ENCODE measurements around the gene OGDH.
A peak's percentile ranks its signal among the peaks of the same experiment; 100 is the strongest.

The OGDH gene

DNA sequence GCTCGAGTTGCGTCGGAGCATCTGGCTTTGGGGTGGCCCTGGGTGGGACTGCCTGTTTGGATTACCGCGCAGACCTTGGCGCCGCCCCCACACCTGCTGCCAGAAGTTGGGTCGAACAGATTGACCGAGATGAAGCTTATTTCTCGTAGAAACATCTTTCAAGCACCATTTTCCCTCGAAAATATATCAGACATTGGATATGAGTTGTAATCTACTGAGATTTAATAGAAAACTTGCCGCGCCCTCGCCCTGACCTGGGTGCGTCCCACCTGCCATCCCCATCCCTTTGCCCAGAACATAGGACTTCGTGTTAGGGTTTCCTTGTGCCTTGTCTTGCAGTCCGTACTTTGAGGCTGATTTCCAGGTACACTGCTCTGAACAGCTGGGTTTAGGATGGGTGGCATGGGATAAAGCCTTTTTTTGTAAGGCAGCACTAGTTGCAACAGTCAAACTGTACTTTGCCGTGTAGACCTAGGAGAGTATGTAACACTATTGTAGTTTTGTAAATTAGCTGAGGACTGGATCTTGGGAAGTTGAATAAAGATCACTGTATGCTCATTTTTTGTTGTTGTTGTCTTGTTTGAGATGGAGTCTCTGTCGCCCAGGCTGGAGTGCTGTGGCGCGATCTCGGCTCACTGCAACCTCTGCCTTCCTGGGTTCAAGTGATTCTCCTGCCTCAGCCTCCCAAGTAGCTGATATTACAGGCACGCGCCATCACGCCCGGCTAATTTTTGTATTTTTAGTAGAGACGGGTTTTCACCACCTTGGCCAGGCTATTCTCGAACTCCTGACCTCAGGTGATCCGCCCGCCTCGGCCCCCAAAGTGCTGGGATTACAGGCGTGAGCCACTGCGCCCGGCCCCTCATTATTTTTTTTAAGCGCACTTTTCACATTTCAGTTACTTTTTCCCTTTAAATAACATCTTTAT is 978 bp downstream of the OGDH start:
- in situ Hi-C loops (cut with HindIII; ENCODE audit: low sequenced_read_pairs), result no loop called here
- peak overlapping the region; percentile 83 for H3K4me3 ChIP-seq (ENCODE audit: low read depth, low read length)
- DNase-seq (ENCODE audit: low read depth), result no peak
- TF ChIP-seq, protein P1, sequence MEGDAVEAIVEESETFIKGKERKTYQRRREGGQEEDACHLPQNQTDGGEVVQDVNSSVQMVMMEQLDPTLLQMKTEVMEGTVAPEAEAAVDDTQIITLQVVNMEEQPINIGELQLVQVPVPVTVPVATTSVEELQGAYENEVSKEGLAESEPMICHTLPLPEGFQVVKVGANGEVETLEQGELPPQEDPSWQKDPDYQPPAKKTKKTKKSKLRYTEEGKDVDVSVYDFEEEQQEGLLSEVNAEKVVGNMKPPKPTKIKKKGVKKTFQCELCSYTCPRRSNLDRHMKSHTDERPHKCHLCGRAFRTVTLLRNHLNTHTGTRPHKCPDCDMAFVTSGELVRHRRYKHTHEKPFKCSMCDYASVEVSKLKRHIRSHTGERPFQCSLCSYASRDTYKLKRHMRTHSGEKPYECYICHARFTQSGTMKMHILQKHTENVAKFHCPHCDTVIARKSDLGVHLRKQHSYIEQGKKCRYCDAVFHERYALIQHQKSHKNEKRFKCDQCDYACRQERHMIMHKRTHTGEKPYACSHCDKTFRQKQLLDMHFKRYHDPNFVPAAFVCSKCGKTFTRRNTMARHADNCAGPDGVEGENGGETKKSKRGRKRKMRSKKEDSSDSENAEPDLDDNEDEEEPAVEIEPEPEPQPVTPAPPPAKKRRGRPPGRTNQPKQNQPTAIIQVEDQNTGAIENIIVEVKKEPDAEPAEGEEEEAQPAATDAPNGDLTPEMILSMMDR (IDR thresholded peaks at IDR 0.05; ENCODE audit: low read depth, low read length, missing control alignments), result no peak

DNA sequence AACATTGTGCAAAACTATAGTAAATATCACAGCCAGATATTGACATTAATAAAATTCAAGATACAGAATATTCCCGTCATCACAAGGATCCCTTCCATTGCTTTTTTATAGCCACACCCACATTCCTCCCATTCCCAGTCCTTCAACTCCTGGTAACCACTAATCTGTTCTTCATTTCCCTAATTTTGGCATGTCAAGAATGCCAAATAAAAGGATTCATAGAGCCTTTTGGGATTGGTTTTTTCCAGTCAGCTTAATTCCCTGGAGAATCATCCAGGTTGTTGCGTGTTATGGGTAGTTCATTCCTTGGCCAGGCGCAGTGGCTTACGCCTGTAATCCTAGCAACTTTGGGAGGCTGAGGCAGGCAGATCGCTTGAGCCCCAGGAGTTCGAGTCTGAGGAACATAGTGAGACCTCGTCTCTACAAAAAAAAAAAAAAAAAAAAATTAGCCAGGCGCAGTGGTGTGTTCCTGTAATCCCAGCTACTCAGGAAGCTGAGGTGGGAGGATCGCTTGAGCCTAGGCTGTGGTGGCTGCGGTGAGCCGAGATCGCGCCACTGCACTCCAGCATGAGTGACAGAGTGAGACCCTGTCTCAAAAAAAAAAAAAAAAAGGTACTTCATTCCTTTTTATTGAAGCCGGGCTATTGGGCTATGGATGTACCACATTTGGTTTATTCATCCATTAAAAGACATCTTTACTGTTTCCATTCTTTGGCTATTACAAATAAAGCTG is 2.7 kb downstream of the OGDH start:
- H3K4me3 ChIP-seq (ENCODE audit: low read depth, low read length), result no peak overlapping the region
- DNase-seq (ENCODE audit: low read depth), result no peak
- in situ Hi-C loops (cut with HindIII; ENCODE audit: low sequenced_read_pairs), result no loop called here
- TF ChIP-seq, protein P1 (IDR thresholded peaks at IDR 0.05; ENCODE audit: low read depth, low read length, missing control alignments), result no peak

DNA sequence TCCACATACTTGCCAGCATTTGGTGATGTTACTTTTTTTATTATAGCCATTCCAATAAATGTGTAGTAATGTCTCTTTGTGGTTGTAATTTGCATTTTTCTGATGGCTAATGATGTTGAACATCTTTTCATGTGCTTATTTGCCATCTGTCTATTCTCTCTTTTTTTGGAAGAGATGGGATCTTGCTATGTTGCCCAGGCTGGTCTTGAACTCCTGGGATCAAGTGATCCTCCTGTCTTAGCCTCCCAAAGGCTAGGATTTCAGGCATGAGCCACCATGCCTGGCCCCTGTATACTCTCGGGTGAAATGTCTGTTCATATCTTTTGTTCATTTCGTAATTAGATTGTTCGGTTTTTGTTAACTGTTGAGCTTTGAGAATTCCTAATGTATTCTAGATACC is 3.4 kb downstream of the OGDH start:
- H3K4me3 ChIP-seq (ENCODE audit: low read depth, low read length), result no peak overlapping the region
- TF ChIP-seq, protein P1 (IDR thresholded peaks at IDR 0.05; ENCODE audit: low read depth, low read length, missing control alignments), result no peak
- no peak for DNase-seq (ENCODE audit: low read depth)
- in situ Hi-C loops (cut with HindIII; ENCODE audit: low sequenced_read_pairs), result no loop called here

DNA sequence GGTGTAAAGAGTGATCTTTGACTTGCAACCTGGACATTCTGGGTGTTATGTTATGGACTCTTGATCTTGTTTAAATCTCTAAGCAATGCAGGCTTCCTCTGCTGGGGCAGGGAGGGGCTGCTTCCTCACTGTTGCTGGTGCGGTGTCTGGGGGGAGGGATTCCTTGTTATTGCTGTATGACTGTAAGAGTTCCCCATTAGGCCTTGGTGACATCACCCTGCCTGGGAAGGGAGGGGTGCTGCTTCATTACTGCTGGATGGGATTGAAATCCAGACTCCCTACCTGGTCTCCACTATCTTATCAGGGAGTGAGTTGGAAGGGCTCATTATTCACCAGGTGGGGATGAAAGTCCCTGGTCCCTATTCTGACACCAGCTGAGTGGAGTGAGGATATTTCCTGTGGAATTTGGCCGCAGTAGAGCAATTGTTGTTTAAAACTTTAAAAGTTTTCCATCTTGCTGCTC is 8.8 kb downstream of the OGDH start:
- in situ Hi-C loops (cut with HindIII; ENCODE audit: low sequenced_read_pairs), result no loop called here
- no peak for DNase-seq (ENCODE audit: low read depth)
- TF ChIP-seq, protein P1 (IDR thresholded peaks at IDR 0.05; ENCODE audit: low read depth, low read length, missing control alignments), result no peak
- H3K4me3 ChIP-seq (ENCODE audit: low read depth, low read length), result no peak overlapping the region

DNA sequence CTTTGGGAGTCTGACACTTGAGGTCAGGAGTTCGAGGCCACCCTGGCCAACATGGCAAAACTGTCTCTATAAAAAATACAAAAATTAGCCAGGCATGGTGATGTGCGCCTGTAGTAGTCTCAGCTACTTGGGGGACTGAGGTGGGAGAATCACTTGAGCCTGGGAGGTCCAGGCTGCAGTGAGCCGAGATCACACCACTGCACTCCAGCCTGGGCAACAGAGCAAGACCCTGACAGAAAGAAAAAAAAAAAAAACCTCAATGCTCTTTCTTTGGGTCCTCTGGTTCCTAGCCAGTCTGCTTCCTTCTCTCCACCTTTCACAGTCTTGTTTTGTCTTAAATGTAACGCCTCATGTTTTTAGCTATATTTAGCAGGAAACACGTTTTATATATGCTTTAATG is 9.4 kb downstream of the OGDH start:
- H3K4me3 ChIP-seq (ENCODE audit: low read depth, low read length), result no peak overlapping the region
- in situ Hi-C loops (cut with HindIII; ENCODE audit: low sequenced_read_pairs), result no loop called here
- DNase-seq (ENCODE audit: low read depth), result no peak
- TF ChIP-seq, protein P1 (IDR thresholded peaks at IDR 0.05; ENCODE audit: low read depth, low read length, missing control alignments), result no peak

DNA sequence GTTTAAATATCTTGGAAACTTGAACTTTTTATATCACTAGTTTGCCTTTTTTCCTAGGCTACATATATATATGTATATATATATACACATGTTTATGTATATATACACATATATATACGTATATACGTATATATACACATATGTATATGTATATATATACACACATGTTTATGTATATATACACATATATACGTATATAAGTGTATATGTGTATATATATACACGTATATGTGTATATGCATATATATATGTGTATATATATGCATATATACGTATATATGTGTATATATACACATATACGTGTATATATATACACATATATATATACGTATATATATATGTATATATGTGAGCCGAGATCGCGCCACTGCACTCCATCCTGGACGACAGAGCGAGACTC is 10.1 kb downstream of the OGDH start:
- in situ Hi-C loops (cut with HindIII; ENCODE audit: low sequenced_read_pairs), result no loop called here
- TF ChIP-seq, protein P1 (IDR thresholded peaks at IDR 0.05; ENCODE audit: low read depth, low read length, missing control alignments), result no peak
- no peak for DNase-seq (ENCODE audit: low read depth)
- H3K4me3 ChIP-seq (ENCODE audit: low read depth, low read length), result no peak overlapping the region
